ENCODE results near the gene SLC30A9.

SLC30A9 gene

GRCh38 chr4:41999321-41999720 is 9.0 kb downstream of the SLC30A9 start:
- DNase-seq, result no peak

- DNase-seq, result no peak
These were observed 17.9 kb downstream of the SLC30A9 start for GRCh38 chr4:42008011-42008786.

GRCh38 chr4:42015438-42015837 is 25.1 kb downstream of the SLC30A9 start:
- DNase-seq, result no peak

GRCh38 chr4:42018451-42018850 is 28.1 kb downstream of the SLC30A9 start:
- DNase-seq, result no peak

- DNase-seq, result no peak
These were observed 58.1 kb downstream of the SLC30A9 start for GRCh38 chr4:42048394-42048793.

GRCh38 chr4:42050516-42051249 is 60.4 kb downstream of the SLC30A9 start:
- DNase-seq, result no peak

GRCh38 chr4:42066402-42066801 is 76.1 kb downstream of the SLC30A9 start:
- DNase-seq, result no peak

GRCh38 chr4:42067264-42067663 is 76.9 kb downstream of the SLC30A9 start:
- DNase-seq, result no peak

GRCh38 chr4:42070463-42070862 is 80.1 kb downstream of the SLC30A9 start:
- no peak for DNase-seq

GRCh38 chr4:42074294-42074693 is 84.0 kb downstream of the SLC30A9 start:
- no peak for DNase-seq

- DNase-seq, result no peak
These were observed 88.0 kb downstream of the SLC30A9 start for GRCh38 chr4:42078184-42078801.

- DNase-seq, result no peak
These were observed 90.0 kb downstream of the SLC30A9 start for GRCh38 chr4:42080306-42080705.

- no peak for DNase-seq
These were observed 93.5 kb downstream of the SLC30A9 start for GRCh38 chr4:42083816-42084215.

GRCh38 chr4:42088386-42088785 is 98.1 kb downstream of the SLC30A9 start:
- no peak for DNase-seq

GRCh38 chr4:42101446-42101975 is 111.2 kb downstream of the SLC30A9 start:
- DNase-seq, result no peak

- DNase-seq, result no peak
These were observed 114.2 kb downstream of the SLC30A9 start for GRCh38 chr4:42104521-42104920.

- no peak for DNase-seq
These were observed 122.5 kb downstream of the SLC30A9 start for GRCh38 chr4:42112846-42113245.

GRCh38 chr4:42119886-42120285 is 129.6 kb downstream of the SLC30A9 start:
- no peak for DNase-seq

GRCh38 chr4:42122237-42122636 is 131.9 kb downstream of the SLC30A9 start:
- DNase-seq, result no peak

- DNase-seq, result no peak
These were observed 132.8 kb downstream of the SLC30A9 start for GRCh38 chr4:42123071-42123644.

- no peak for DNase-seq
These were observed 141.8 kb downstream of the SLC30A9 start for GRCh38 chr4:42132099-42132498.

- no peak for DNase-seq
These were observed 142.7 kb downstream of the SLC30A9 start for GRCh38 chr4:42133006-42133405.

Measured in hypothalamus (tissue), 51 donors.